ENCODE measurements around the gene PCLAF. TPM values are rescaled to one million over a fixed set of nuclear protein-coding genes. Genes with fewer than 3 reads are reported as not detected.
"Not testable (repeated sequence)": the region's sequence is repeated elsewhere in the genome, so short reads cannot be mapped to it uniquely, and the experiment has no call there.

PCLAF gene
- total RNA-seq, 1 donor from 2014 or later, result 7.0 TPM

GRCh38 chr15:64354688-64355344 is 26.4 kb downstream of the PCLAF start:
- H3K4me3 Mint-ChIP-seq (ENCODE audit: unreplicated experiment), result peak overlapping the region; percentile 98
- DNase-seq (ENCODE audit: low spot score), result no peak
- peaks cover 13% of the 10 kb centered on the region for H3K4me1 Mint-ChIP-seq (ENCODE audit: unreplicated experiment)
- H3K27ac Mint-ChIP-seq (ENCODE audit: unreplicated experiment), result peak overlapping the region; percentile 80
- TF ChIP-seq CTCF (IDR thresholded peaks at IDR 0.05; ENCODE audit: unreplicated experiment), result no peak
- no peaks in the 10 kb centered on the region for H3K36me3 Mint-ChIP-seq (ENCODE audit: low read depth, unreplicated experiment)
- H3K9me3 Mint-ChIP-seq (ENCODE audit: unreplicated experiment), result no peaks in the 10 kb centered on the region
- H3K27me3 Mint-ChIP-seq (ENCODE audit: unreplicated experiment), result no peaks in the 10 kb centered on the region

- Mint-ChIP-seq H3K27ac (ENCODE audit: unreplicated experiment) (no peak overlapping the region), H3K4me1 (ENCODE audit: unreplicated experiment) (peaks cover 8% of the 10 kb centered on the region), H3K9me3 (ENCODE audit: unreplicated experiment) (no peaks in the 10 kb centered on the region), H3K36me3 (ENCODE audit: low read depth, unreplicated experiment) (peaks cover 3% of the 10 kb centered on the region), H3K4me3 (ENCODE audit: unreplicated experiment) (no peak overlapping the region), H3K27me3 (ENCODE audit: unreplicated experiment) (peaks cover 2% of the 10 kb centered on the region)
- TF ChIP-seq CTCF (IDR thresholded peaks at IDR 0.05; ENCODE audit: unreplicated experiment), result no peak
- DNase-seq (ENCODE audit: low spot score), result no peak
Measured at GRCh38 chr15:64351265-64351664, 30.0 kb downstream of the PCLAF start.

GRCh38 chr15:64349375-64349774 is 31.9 kb downstream of the PCLAF start:
- Mint-ChIP-seq H3K36me3 (ENCODE audit: low read depth, unreplicated experiment) (peaks cover 3% of the 10 kb centered on the region), H3K9me3 (ENCODE audit: unreplicated experiment) (no peaks in the 10 kb centered on the region)
- DNase-seq (ENCODE audit: low spot score), result no peak

GRCh38 chr15:64348455-64348854 is 32.8 kb downstream of the PCLAF start:
- H3K36me3 Mint-ChIP-seq (ENCODE audit: low read depth, unreplicated experiment), result peaks cover 3% of the 10 kb centered on the region
- H3K9me3 Mint-ChIP-seq (ENCODE audit: unreplicated experiment), result no peaks in the 10 kb centered on the region
- TF ChIP-seq CTCF (IDR thresholded peaks at IDR 0.05; ENCODE audit: unreplicated experiment), result no peak
- peaks cover 2% of the 10 kb centered on the region for H3K27me3 Mint-ChIP-seq (ENCODE audit: unreplicated experiment)
- DNase-seq (ENCODE audit: low spot score), result no peak
- no peak overlapping the region for H3K27ac Mint-ChIP-seq (ENCODE audit: unreplicated experiment)
- H3K4me1 Mint-ChIP-seq (ENCODE audit: unreplicated experiment), result no peaks in the 10 kb centered on the region
- no peak overlapping the region for H3K4me3 Mint-ChIP-seq (ENCODE audit: unreplicated experiment)

More at GRCh38 chr15:64349375-64349774, 31.9 kb downstream of the PCLAF start:
- no peak overlapping the region for H3K4me3 Mint-ChIP-seq (ENCODE audit: unreplicated experiment)
- no peak overlapping the region for H3K27ac Mint-ChIP-seq (ENCODE audit: unreplicated experiment)
- H3K27me3 Mint-ChIP-seq (ENCODE audit: unreplicated experiment), result peaks cover 2% of the 10 kb centered on the region
- H3K4me1 Mint-ChIP-seq (ENCODE audit: unreplicated experiment), result no peaks in the 10 kb centered on the region
- TF ChIP-seq CTCF (IDR thresholded peaks at IDR 0.05; ENCODE audit: unreplicated experiment), result no peak

- not testable (repeated sequence) for H3K4me1 Mint-ChIP-seq (ENCODE audit: unreplicated experiment); DNase-seq (ENCODE audit: low spot score); H3K4me3 Mint-ChIP-seq (ENCODE audit: unreplicated experiment); H3K27ac Mint-ChIP-seq (ENCODE audit: unreplicated experiment); H3K27me3 Mint-ChIP-seq (ENCODE audit: unreplicated experiment); H3K9me3 Mint-ChIP-seq (ENCODE audit: unreplicated experiment)
- peaks cover 15% of the 10 kb centered on the region for H3K36me3 Mint-ChIP-seq (ENCODE audit: low read depth, unreplicated experiment)
Measured at GRCh38 chr15:64346242-64346641, 35.0 kb downstream of the PCLAF start.

Measured in endothelial cell (in vitro differentiated cells).